H1 (cell line): ENCODE results near the gene TM9SF2. TPM values are rescaled to one million over a fixed set of nuclear protein-coding genes. Genes with fewer than 3 reads are reported as not detected.

ENCODE experiments used
- CTCF ChIA-PET: fragments of 300-600 bp; sonication (Branson Sonifier 250); formaldehyde crosslinking; loops from one replicate; lab custom pipeline; 2021; ENCODE audit not compliant: partially characterized antibody; lab: Charles Lee
- POLR2A ChIA-PET: fragments of 300-600 bp; sonication (Branson Sonifier 250); formaldehyde crosslinking; loops from one replicate; lab custom pipeline; 2021; ENCODE audit warnings: inconsistent platforms; ENCODE audit not compliant: partially characterized antibody; lab: Charles Lee
- DNase-seq, 2 experiments: peaks; one replicate each; pipeline versions ENCODE4 v3.0.0 to v3.0.0-alpha.2; 2010 to 2022; ENCODE audit warnings: low spot score in 2 of 2, low read depth in 1 of 2, mixed read lengths in 1 of 2
- FAIRE-seq: peaks from 2 replicates; lab custom pipeline; 2011; peaks lifted over from hg19 to GRCh38; lab: Jason Lieb, UNC
- H2AFZ ChIP-seq: 2 replicates; pipeline ENCODE4 v1.8.1; 2012; ENCODE audit warnings: low read length, inconsistent platforms
- H2AK5ac ChIP-seq: 2 replicates; pipeline ENCODE4 v1.6.1; 2013; ENCODE audit warnings: low read depth, low read length
- H2BK120ac ChIP-seq: replicated peaks from 2 replicates; pipeline ENCODE3; 2013; ENCODE audit warnings: low read depth, low read length, inconsistent platforms
- H2BK12ac ChIP-seq: 2 replicates; pipeline ENCODE4 v1.6.1; 2013; ENCODE audit warnings: low read depth, low read length
- H2BK15ac ChIP-seq: 2 replicates; pipeline ENCODE4 v1.6.1; 2013; ENCODE audit warnings: low read length
- H2BK20ac ChIP-seq: 2 replicates; pipeline ENCODE4 v1.6.1; 2013; ENCODE audit warnings: low read length
- H2BK5ac ChIP-seq: 2 replicates; pipeline ENCODE4 v1.6.1; 2013; ENCODE audit warnings: low read depth, low read length
- H3K14ac ChIP-seq: 2 replicates; pipeline ENCODE4 v1.6.1; 2013; ENCODE audit warnings: inconsistent platforms; ENCODE audit not compliant: insufficient read length
- H3K18ac ChIP-seq: 2 replicates; pipeline ENCODE4 v1.6.1; 2013; ENCODE audit warnings: low read length; ENCODE audit errors: extremely low read depth
- H3K23ac ChIP-seq: 2 replicates; pipeline ENCODE4 v1.6.1; 2013; ENCODE audit warnings: inconsistent platforms; ENCODE audit not compliant: insufficient read length
- H3K23me2 ChIP-seq: 2 replicates; pipeline ENCODE4 v1.6.1; 2013; ENCODE audit warnings: low read depth, low read length
- H3K27ac ChIP-seq: 2 replicates; pipeline ENCODE4 v1.6.1; 2011; ENCODE audit warnings: low read depth, low read length, inconsistent platforms
- H3K27me3 ChIP-seq, 4 experiments: replicated peaks in 1 of 4; 1 replicate in 1 of 4; 2 replicates in 3 of 4; pipeline versions ENCODE4 v1.6.1 to v1.8.1; 2011 to 2013; ENCODE audit warnings: low read length in 3 of 4, mild to moderate bottlenecking in 3 of 4, inconsistent platforms in 2 of 4, mixed read lengths in 2 of 4, moderate library complexity in 1 of 4; ENCODE audit not compliant: control insufficient read depth in 3 of 4, insufficient read depth in 3 of 4; ENCODE audit errors: extremely low read depth in 1 of 4
- H3K36me3 ChIP-seq, 4 experiments: 2 replicates each; pipeline versions ENCODE4 v1.6.1 to v1.8.1; 2011 to 2013; ENCODE audit warnings: mild to moderate bottlenecking in 4 of 4, low read length in 3 of 4, moderate library complexity in 2 of 4, control low read depth in 1 of 4, inconsistent platforms in 1 of 4; ENCODE audit not compliant: insufficient read depth in 4 of 4, control insufficient read depth in 2 of 4
- H3K4ac ChIP-seq: replicated peaks from 2 replicates; pipeline ENCODE3; 2013; ENCODE audit warnings: low read length, low read depth, mixed read lengths, inconsistent platforms; ENCODE audit not compliant: insufficient read length
- H3K4me1 ChIP-seq, 4 experiments: replicated peaks in 1 of 4; 1 replicate in 1 of 4; 2 replicates in 3 of 4; pipeline versions ENCODE4 v1.6.1 to v1.8.1; 2011 to 2013; ENCODE audit warnings: low read length in 3 of 4, inconsistent platforms in 2 of 4, mixed read lengths in 1 of 4; ENCODE audit not compliant: insufficient read depth in 4 of 4, control insufficient read depth in 3 of 4
- H3K4me2 ChIP-seq, 2 experiments: 2 replicates each; pipeline versions ENCODE4 v1.6.1 to v1.8.1; 2011 to 2013; ENCODE audit warnings: low read depth in 2 of 2, low read length in 2 of 2, control low read depth in 1 of 2, inconsistent platforms in 1 of 2, mild to moderate bottlenecking in 1 of 2; ENCODE audit not compliant: insufficient read depth in 1 of 2
- H3K4me3 ChIP-seq, 4 experiments: fragments of 200-600, 300-600 bp in 1 of 4; sonication (generic), shearing (Covaris generic), sonication (Bioruptor Twin) in 1 of 4; 2 replicates each; pipeline versions ENCODE4 v1.5.1 to v1.8.1; 2011 to 2016; ENCODE audit warnings: low read length in 4 of 4, low read depth in 3 of 4, control low read depth in 2 of 4, inconsistent platforms in 2 of 4, mild to moderate bottlenecking in 2 of 4, mixed read lengths in 1 of 4, moderate library complexity in 1 of 4; ENCODE audit not compliant: insufficient read depth in 2 of 4; ENCODE audit errors: extremely low read depth in 1 of 4
- H3K56ac ChIP-seq: replicated peaks from 2 replicates; pipeline ENCODE3; 2013; ENCODE audit warnings: low read depth, mild to moderate bottlenecking, mixed read lengths, low read length, inconsistent platforms; ENCODE audit not compliant: insufficient read length
- H3K79me1 ChIP-seq: 2 replicates; pipeline ENCODE4 v1.6.1; 2013; ENCODE audit warnings: low read depth, low read length, control low read depth
- H3K79me2 ChIP-seq, 2 experiments: 2 replicates each; pipeline versions ENCODE4 v1.6.1 to v1.8.1; 2012 to 2013; ENCODE audit warnings: low read length in 2 of 2, mild to moderate bottlenecking in 2 of 2, inconsistent platforms in 1 of 2; ENCODE audit not compliant: insufficient read depth in 2 of 2, control insufficient read depth in 1 of 2
- H3K9ac ChIP-seq, 4 experiments: replicated peaks in 1 of 4; 1 replicate in 1 of 4; 2 replicates in 3 of 4; pipeline versions ENCODE4 v1.6.1 to v1.8.1; 2011 to 2013; ENCODE audit warnings: low read depth in 3 of 4, low read length in 3 of 4, control low read depth in 2 of 4, mild to moderate bottlenecking in 2 of 4, moderate library complexity in 2 of 4, inconsistent platforms in 1 of 4; ENCODE audit errors: extremely low read depth in 1 of 4
- H3K9me3 ChIP-seq, 2 experiments: 2 replicates each; pipeline versions ENCODE4 v1.6.1 to v1.8.1; 2012 to 2013; ENCODE audit warnings: mild to moderate bottlenecking in 2 of 2, moderate library complexity in 2 of 2, control low read depth in 1 of 2, inconsistent platforms in 1 of 2, low read depth in 1 of 2, low read length in 1 of 2, mixed read lengths in 1 of 2; ENCODE audit not compliant: insufficient read depth in 2 of 2
- H4K20me1 ChIP-seq, 2 experiments: replicated peaks in 1 of 2; 2 replicates each; pipeline versions ENCODE3 to v1.8.1; 2011 to 2013; ENCODE audit warnings: inconsistent platforms in 2 of 2, low read length in 2 of 2, mild to moderate bottlenecking in 1 of 2; ENCODE audit not compliant: insufficient read depth in 2 of 2, control insufficient read depth in 1 of 2
- H4K5ac ChIP-seq: 2 replicates; pipeline ENCODE4 v1.6.1; 2013; ENCODE audit warnings: low read length, low read depth, mixed read lengths, inconsistent platforms; ENCODE audit not compliant: insufficient read length
- H4K8ac ChIP-seq: 2 replicates; pipeline ENCODE4 v1.8.0; 2013; ENCODE audit warnings: mild to moderate bottlenecking, moderate library complexity, low read length, inconsistent platforms; ENCODE audit not compliant: insufficient read depth; ENCODE audit errors: extremely low read depth
- H4K91ac ChIP-seq: replicated peaks from 2 replicates; pipeline ENCODE3; 2013; ENCODE audit warnings: low read length, mixed read lengths, inconsistent platforms; ENCODE audit not compliant: insufficient read length
- BRCA1 ChIP-seq: IDR thresholded peaks from 2 replicates; pipeline ENCODE4 v1.6.1; 2012; ENCODE audit warnings: low read depth, low read length, improper control_type of control experiment
- MAFK ChIP-seq: IDR thresholded peaks from 2 replicates; pipeline ENCODE4 v1.6.1; 2012; ENCODE audit warnings: low read depth, mild to moderate bottlenecking, improper control_type of control experiment, low read length
- RNF2 ChIP-seq: fragments of 200-900, 300-1000 bp; sonication (generic); IDR thresholded peaks from 2 replicates; pipeline ENCODE4 v1.7.1; 2016; ENCODE audit warnings: borderline replicate concordance, low read depth, mild to moderate bottlenecking, antibody characterized with exemption, low read length; ENCODE audit not compliant: poor library complexity, severe bottlenecking; ENCODE audit errors: missing control alignments
- WGBS, 2 experiments: shearing (Covaris generic) in 1 of 2; methylation state at CpG; one replicate each; pipeline versions ENCODE4 v1.1.6 to v1.1.7; 2013 to 2015; ENCODE audit warnings: low lambda C conversion rate in 2 of 2, mixed read lengths in 2 of 2, inconsistent platforms in 1 of 2, low coverage in 1 of 2, missing lambda C conversion rate in 1 of 2; ENCODE audit not compliant: insufficient replicate concordance in 2 of 2, insufficient coverage in 1 of 2, insufficient read length in 1 of 2; ENCODE audit errors: extremely low coverage in 1 of 2, missing lambda C conversion rate in 1 of 2; 5-methylcytosine and 5-hydroxymethylcytosine counted together
- polyA plus RNA-seq, 7 experiments: library from polyadenylated mRNA; depleted of rRNA in 3 of 7; stranded (reverse) in 5 of 7; unstranded in 2 of 7; fragments of >200 nt in 5 of 7; fragments of 200-250 nt in 2 of 7; gene quantifications; 1 replicate in 5 of 7; 2 replicates in 1 of 7; 4 replicates in 1 of 7; pipeline versions ENCODE4 v1.2.1 to v1.2.3, GENCODE V29; 2011 to 2013; ENCODE audit warnings: missing spikeins in 2 of 7, mixed read lengths in 2 of 7
- total RNA-seq: library from RNA; stranded (reverse); fragmentation: NEBNext Ultra II Directional; extraction: Animal tissue kit (Norgen Biotek cat#: 25700); gene quantifications from 2 replicates; pipeline ENCODE4 v1.2.1, GENCODE V29; 2021

Gene TM9SF2
- total and polyA plus RNA-seq, 2 of the 8 experiments (the other 6 are each of a cell fraction or from before 2014, with no cell fraction given): 68.0 to 101 TPM

GRCh38 chr13:99587893-99588606, 86.8 kb downstream of the TM9SF2 start:
- Histone ChIP-seq H2BK20ac (no peak overlapping the region), H2BK15ac (no peak overlapping the region), H4K91ac (no peak overlapping the region), H3K56ac (no peak overlapping the region), H4K5ac (no peak overlapping the region), H3K18ac (no peak overlapping the region), H3K4me3 (no peak overlapping the region), H3K79me1 (no peaks in the 10 kb centered on the region), H3K36me3 (no peaks in the 10 kb centered on the region), H3K14ac (no peak overlapping the region), H3K4me1 (peaks cover 0 to 2% (median 0%) of the 10 kb centered on the region in 4 experiments; a peak in 1 of 7 replicates), H3K23me2 (no peaks in the 10 kb centered on the region), H3K9ac (no peak overlapping the region), H3K27ac (no peak overlapping the region), H2BK5ac (no peak overlapping the region), H3K79me2 (no peaks in the 10 kb centered on the region), H3K27me3 (no peaks in the 10 kb centered on the region), H3K23ac (no peak overlapping the region), H2AFZ (no peak overlapping the region), H2AK5ac (no peak overlapping the region), H2BK12ac (no peak overlapping the region), H3K9me3 (no peaks in the 10 kb centered on the region), H3K4ac (no peak overlapping the region), H4K20me1 (no peaks in the 10 kb centered on the region), H3K4me2 (no peak overlapping the region), H2BK120ac (no peak overlapping the region), H4K8ac (no peak overlapping the region)
- no peak for DNase-seq
- POLR2A ChIA-PET: no interaction called here
- WGBS, 2 experiments: 94% methylated on average over 4 of the region's 4 CpGs; no CpG with 5 or more reads in 1 of the 2 experiments
- CTCF ChIA-PET: interaction anchor here (0.7 to 1.5 kb wide), 6 partner anchors 9 to 144 kb away, joined by 3 to 5 read pairs (median 4); partner anchors contain the start of gene CLYBL
- FAIRE-seq: no peak
- no peak for TF ChIP-seq BRCA1
- no peak for TF ChIP-seq MAFK
- no peak for TF ChIP-seq RNF2
